GM10248 (cell line): ENCODE results near the gene SLC38A1.

Experiments used
- CTCF ChIA-PET: fragments of 300-600 bp; sonication (Branson Sonifier 250); formaldehyde crosslinking; extraction: SDS; loops from one replicate; lab custom pipeline; 2021; ENCODE audit warnings: antibody characterized with exemption; lab: Yijun Ruan, JAX
- POLR2A ChIA-PET: fragments of 350-650 bp; sonication (Branson Sonifier 250); formaldehyde crosslinking; extraction: SDS; loops from one replicate; lab custom pipeline; 2020; ENCODE audit warnings: antibody characterized with exemption; lab: Yijun Ruan, JAX
- DNase-seq: peaks from one replicate; pipeline ENCODE4 v3.0.0; 2012; ENCODE audit errors: extremely low spot score
- TF ChIP-seq, protein P1 (sequence below): IDR thresholded peaks from 2 replicates; pipeline ENCODE4 v1.5.1; 2012; ENCODE audit warnings: mild to moderate bottlenecking, low read depth; ENCODE audit errors: extremely low read depth, missing control alignments, control extremely low read depth

The SLC38A1 gene

DNA sequence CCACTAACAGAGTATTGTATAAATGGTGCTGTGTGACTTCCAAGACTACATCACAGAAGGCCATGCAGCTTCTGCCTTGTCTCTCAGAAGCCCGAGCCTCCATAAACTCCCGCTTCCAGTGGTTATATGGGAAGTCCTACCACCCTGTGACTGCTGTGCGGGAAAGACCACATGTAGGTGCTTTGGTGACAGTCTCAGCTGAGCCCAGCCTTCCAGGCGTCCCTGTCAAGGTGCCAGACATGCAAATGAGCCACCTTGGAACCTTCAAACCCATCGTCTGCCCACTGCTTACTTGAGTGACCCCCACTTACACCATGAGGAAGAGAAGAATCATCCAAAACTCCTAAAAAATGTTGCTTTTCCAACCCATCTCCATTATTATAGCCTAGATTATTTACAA is 123.0 kb downstream of the SLC38A1 start:
- TF ChIP-seq, protein P1, sequence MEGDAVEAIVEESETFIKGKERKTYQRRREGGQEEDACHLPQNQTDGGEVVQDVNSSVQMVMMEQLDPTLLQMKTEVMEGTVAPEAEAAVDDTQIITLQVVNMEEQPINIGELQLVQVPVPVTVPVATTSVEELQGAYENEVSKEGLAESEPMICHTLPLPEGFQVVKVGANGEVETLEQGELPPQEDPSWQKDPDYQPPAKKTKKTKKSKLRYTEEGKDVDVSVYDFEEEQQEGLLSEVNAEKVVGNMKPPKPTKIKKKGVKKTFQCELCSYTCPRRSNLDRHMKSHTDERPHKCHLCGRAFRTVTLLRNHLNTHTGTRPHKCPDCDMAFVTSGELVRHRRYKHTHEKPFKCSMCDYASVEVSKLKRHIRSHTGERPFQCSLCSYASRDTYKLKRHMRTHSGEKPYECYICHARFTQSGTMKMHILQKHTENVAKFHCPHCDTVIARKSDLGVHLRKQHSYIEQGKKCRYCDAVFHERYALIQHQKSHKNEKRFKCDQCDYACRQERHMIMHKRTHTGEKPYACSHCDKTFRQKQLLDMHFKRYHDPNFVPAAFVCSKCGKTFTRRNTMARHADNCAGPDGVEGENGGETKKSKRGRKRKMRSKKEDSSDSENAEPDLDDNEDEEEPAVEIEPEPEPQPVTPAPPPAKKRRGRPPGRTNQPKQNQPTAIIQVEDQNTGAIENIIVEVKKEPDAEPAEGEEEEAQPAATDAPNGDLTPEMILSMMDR, result no peak

DNA sequence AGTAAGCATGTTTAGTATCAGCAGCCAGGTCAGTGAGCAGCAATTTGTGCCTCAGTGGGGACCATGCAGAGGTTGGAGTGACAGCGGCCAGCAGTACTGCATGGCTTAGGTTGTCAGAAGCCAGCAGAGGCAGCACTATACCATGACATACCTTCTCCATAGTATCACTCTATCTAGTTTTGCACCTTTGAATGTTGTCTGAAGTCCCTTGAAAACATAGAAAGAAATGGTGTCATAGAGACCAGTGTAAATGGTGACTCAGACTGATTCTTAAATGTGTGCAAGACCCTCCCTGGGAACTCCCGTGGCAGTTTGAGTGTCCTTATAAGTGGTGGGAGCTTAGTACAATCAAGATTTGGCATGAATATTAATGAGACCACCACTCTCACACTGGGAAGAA is 124.4 kb downstream of the SLC38A1 start:
- ChIA-PET POLR2A (no interaction called here), CTCF (interaction anchor here (1.1 to 3.8 kb wide), 5 partner anchors 8 to 157 kb away, joined by 3 to 30 read pairs (median 3); no protein-coding TSS in a partner anchor)
- TF ChIP-seq, protein P1, result no peak
- DNase-seq, result no peak

More for the DNA sequence above, 123.0 kb downstream of the SLC38A1 start:
- DNase-seq, result no peak
- CTCF ChIA-PET, result interaction anchor here (1.2 to 3.8 kb wide), 5 partner anchors 10 to 528 kb away, joined by 3 to 30 read pairs (median 4); no protein-coding TSS in a partner anchor
- POLR2A ChIA-PET, result no interaction called here

DNA sequence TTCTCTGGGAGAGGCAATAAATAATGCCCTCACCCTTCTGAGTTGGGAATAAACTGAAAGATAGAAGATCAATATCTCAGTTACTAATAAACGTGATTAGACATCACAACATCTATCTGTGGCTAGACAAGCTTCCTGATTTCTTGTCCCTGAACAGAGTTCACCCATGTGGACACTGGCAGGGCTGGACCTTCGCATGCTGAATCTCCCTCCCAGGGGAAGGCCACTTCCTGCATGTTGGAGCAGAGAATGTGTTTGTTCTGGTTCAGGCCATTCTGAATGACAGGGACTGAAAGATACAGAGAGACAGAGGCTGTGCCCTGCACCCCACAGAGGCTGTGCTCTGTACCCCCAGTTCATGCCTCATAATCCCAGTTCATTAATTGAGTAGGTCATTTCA is 132.6 kb downstream of the SLC38A1 start:
- no peak for DNase-seq
- POLR2A ChIA-PET, result no interaction called here
- TF ChIP-seq, protein P1, result no peak
- CTCF ChIA-PET, result interaction anchor here (1.9 kb wide), 1 partner anchor 11 kb away, joined by 9 read pairs; no protein-coding TSS in a partner anchor

DNA sequence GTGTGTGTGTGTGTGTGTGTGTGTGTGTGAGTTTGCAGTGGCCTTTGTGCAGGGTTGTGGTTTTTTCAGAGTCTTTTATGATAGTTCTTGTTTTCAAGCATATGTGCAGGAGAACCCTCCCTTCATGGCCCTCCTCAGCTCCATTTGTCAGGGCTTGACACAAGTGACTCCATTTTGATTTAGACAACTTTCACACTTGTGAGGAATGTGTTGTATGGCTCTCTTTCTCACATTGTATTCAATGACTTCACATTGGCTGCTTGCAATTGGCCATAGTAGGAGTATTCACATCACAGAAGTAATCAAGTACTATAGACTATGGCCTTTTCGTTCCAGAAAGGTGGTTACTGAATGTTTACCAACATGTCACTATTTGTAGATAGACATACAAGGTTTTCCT is 133.1 kb downstream of the SLC38A1 start:
- CTCF ChIA-PET, result no interaction called here
- DNase-seq, result no peak
- POLR2A ChIA-PET, result no interaction called here
- TF ChIP-seq, protein P1, result no peak

DNA sequence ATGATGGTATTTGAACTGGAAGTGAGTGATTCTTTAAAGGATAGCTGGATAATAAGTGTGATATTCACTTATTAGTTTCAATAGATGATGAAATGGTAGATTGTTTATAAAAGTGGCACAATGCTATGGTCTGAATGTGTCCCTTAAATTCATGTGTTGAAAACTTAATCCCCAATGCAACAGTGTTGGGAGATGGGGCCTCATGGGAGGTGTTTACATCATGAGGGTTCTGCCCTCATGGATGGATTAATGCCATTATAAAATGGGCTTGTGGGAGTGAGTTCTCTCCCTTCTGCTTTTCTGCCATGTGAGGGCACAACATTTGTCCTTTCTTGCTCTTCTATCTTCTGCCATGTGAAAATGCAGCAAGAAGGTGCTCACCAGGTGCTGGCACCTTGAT is 134.0 kb downstream of the SLC38A1 start:
- POLR2A ChIA-PET, result no interaction called here
- no peak for DNase-seq
- TF ChIP-seq, protein P1, result no peak
- CTCF ChIA-PET, result interaction anchor here (1.8 kb wide), 1 partner anchor 10 kb away, joined by 11 read pairs; no protein-coding TSS in a partner anchor

DNA sequence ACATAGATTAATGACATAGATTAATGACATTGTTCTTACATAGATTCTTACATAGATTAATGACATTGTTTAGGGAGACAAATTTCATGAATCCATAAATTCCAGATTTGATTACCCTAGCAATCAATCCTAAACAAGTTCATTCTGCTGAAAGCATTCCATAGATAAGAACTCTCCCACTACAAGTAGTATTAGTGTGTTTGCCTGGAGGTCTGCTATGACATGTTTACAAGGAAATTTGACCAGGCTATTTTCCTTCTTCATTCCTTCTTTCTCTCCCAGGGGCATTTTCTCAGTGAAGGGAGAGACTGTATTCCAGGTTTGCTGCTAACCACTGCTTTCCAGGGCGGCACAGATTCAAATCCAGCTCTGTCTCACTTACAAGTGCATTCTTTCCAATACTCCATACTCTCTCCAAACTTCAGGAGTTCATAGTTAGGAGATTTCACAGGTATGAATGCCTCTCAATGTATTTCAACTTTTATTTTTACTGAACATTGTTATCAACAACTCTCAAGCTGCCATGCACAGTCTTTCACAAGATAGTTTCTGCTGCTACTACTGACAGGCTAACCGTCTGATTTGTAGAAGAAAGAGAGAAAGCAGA is 134.5 kb downstream of the SLC38A1 start:
- TF ChIP-seq, protein P1, result no peak
- POLR2A ChIA-PET, result no interaction called here
- CTCF ChIA-PET, result interaction anchor here (1.8 kb wide), 1 partner anchor 10 kb away, joined by 11 read pairs; no protein-coding TSS in a partner anchor
- DNase-seq, result no peak
